IMR-90 (cell line): Measurements from ENCODE around the gene TRIM40. TPM values are rescaled to one million over a fixed set of nuclear protein-coding genes. Genes with fewer than 3 reads are reported as not detected.

Experiments used
- ATAC-seq: fragments of 200-7000 bp; cut with Tn5 transposase; 2 replicates; pipeline ENCODE4 v1.9.1; 2020; ENCODE audit warnings: low read depth, mild to moderate bottlenecking, moderate library complexity
- BruUV-seq: library from RNA; stranded (reverse); fragments of 400-500 nt; replicated peaks from 2 replicates; lab custom pipeline; 2021; lab: Mats Ljungman, UMichigan
- CTCF ChIA-PET: fragments of 300-600 bp; formaldehyde crosslinking; extraction: SDS; loops from one replicate; lab custom pipeline; 2021; ENCODE audit warnings: antibody characterized with exemption; lab: Yijun Ruan, JAX
- POLR2A ChIA-PET: fragments of 300-600 bp; sonication (Branson Sonifier 250); formaldehyde crosslinking; loops from one replicate; lab custom pipeline; 2022; ENCODE audit warnings: antibody characterized with exemption; ENCODE audit not compliant: unreplicated experiment; lab: Charles Lee
- DNase-seq: peaks from one replicate; pipeline ENCODE4 v3.0.0; 2013
- H2AFZ ChIP-seq: replicated peaks from 2 replicates; pipeline ENCODE3; 2013; ENCODE audit warnings: low read length, mild to moderate bottlenecking; ENCODE audit not compliant: poor library complexity
- H2AK5ac ChIP-seq: 2 replicates; pipeline ENCODE4 v1.6.1; 2013; ENCODE audit warnings: low read depth, low read length, inconsistent platforms
- H2AK9ac ChIP-seq: replicated peaks from 2 replicates; pipeline ENCODE3; 2013; ENCODE audit warnings: mild to moderate bottlenecking, low read depth, low read length, moderate library complexity; ENCODE audit not compliant: poor library complexity
- H2BK120ac ChIP-seq: 2 replicates; pipeline ENCODE4 v1.6.1; 2013; ENCODE audit warnings: low read depth, low read length, inconsistent platforms
- H2BK15ac ChIP-seq: 3 replicates; pipeline ENCODE4 v1.6.1; 2013; ENCODE audit warnings: low read depth, low read length, inconsistent platforms
- H2BK20ac ChIP-seq: 2 replicates; pipeline ENCODE4 v1.6.1; 2013; ENCODE audit warnings: low read depth, mild to moderate bottlenecking, inconsistent platforms, low read length, moderate library complexity
- H2BK5ac ChIP-seq: 2 replicates; pipeline ENCODE4 v1.6.1; 2013; ENCODE audit warnings: mild to moderate bottlenecking, low read depth, low read length, inconsistent platforms; ENCODE audit not compliant: poor library complexity, severe bottlenecking
- H3K14ac ChIP-seq: replicated peaks from 2 replicates; pipeline ENCODE4 v1.6.1; 2013; ENCODE audit warnings: low read depth, low read length, inconsistent platforms
- H3K18ac ChIP-seq: 2 replicates; pipeline ENCODE4 v1.6.1; 2013; ENCODE audit warnings: low read depth, low read length, control low read depth
- H3K23ac ChIP-seq: 2 replicates; pipeline ENCODE4 v1.6.1; 2013; ENCODE audit warnings: low read depth, low read length, inconsistent platforms
- H3K27ac ChIP-seq: 2 replicates; pipeline ENCODE4 v1.5.1; 2013; ENCODE audit warnings: mild to moderate bottlenecking, control low read depth, low read length; ENCODE audit not compliant: insufficient read depth
- H3K27me3 ChIP-seq: 2 replicates; pipeline ENCODE4 v1.6.1; 2013; ENCODE audit warnings: low read length; ENCODE audit not compliant: control insufficient read depth, insufficient read depth
- H3K36me3 ChIP-seq: 2 replicates; pipeline ENCODE4 v1.6.1; 2013; ENCODE audit warnings: low read length, mixed read lengths; ENCODE audit not compliant: control insufficient read depth, insufficient read depth
- H3K4ac ChIP-seq: 2 replicates; pipeline ENCODE4 v1.6.1; 2013; ENCODE audit warnings: low read depth, low read length, inconsistent platforms
- H3K4me1 ChIP-seq: 2 replicates; pipeline ENCODE4 v1.6.1; 2013; ENCODE audit warnings: low read length, mixed read lengths; ENCODE audit not compliant: control insufficient read depth, insufficient read depth
- H3K4me2 ChIP-seq: 2 replicates; pipeline ENCODE4 v1.6.1; 2013; ENCODE audit warnings: low read depth, mild to moderate bottlenecking, control low read depth, low read length, moderate library complexity
- H3K4me3 ChIP-seq: 2 replicates; pipeline ENCODE4 v1.5.1; 2013; ENCODE audit warnings: low read depth, mild to moderate bottlenecking, control low read depth, low read length, moderate library complexity; ENCODE audit not compliant: insufficient read depth
- H3K56ac ChIP-seq: 2 replicates; pipeline ENCODE4 v1.6.1; 2013; ENCODE audit warnings: low read length, inconsistent platforms; ENCODE audit not compliant: insufficient read depth; ENCODE audit errors: extremely low read depth
- H3K79me1 ChIP-seq, 2 experiments: 2 replicates each; pipeline ENCODE4 v1.6.1; 2013; ENCODE audit warnings: low read length in 2 of 2, inconsistent platforms in 1 of 2, low read depth in 1 of 2
- H3K9ac ChIP-seq: 2 replicates; pipeline ENCODE4 v1.6.1; 2013; ENCODE audit warnings: low read depth, low read length, control low read depth
- H3K9me1 ChIP-seq: 2 replicates; pipeline ENCODE4 v1.6.1; 2013; ENCODE audit warnings: low read length, inconsistent platforms; ENCODE audit not compliant: insufficient read depth
- H3K9me3 ChIP-seq: 2 replicates; pipeline ENCODE4 v1.6.1; 2013; ENCODE audit warnings: low read length; ENCODE audit not compliant: control insufficient read depth, insufficient read depth
- H4K20me1 ChIP-seq: 2 replicates; pipeline ENCODE4 v1.6.1; 2013; ENCODE audit warnings: low read length, inconsistent platforms; ENCODE audit not compliant: insufficient read depth
- H4K5ac ChIP-seq: 2 replicates; pipeline ENCODE4 v1.6.1; 2013; ENCODE audit warnings: mild to moderate bottlenecking, low read depth, low read length, control low read depth
- H4K8ac ChIP-seq, 2 experiments: 2 replicates each; pipeline ENCODE4 v1.6.1; 2013; ENCODE audit warnings: low read depth in 2 of 2, low read length in 2 of 2, control low read depth in 1 of 2, inconsistent platforms in 1 of 2
- H4K91ac ChIP-seq: 2 replicates; pipeline ENCODE4 v1.6.1; 2013; ENCODE audit warnings: low read depth, low read length, inconsistent platforms; ENCODE audit not compliant: insufficient read depth
- BHLHE40 ChIP-seq: fragments of 150-350 bp; IDR thresholded peaks from 2 replicates; pipeline ENCODE4 v1.6.1; 2016; ENCODE audit warnings: mild to moderate bottlenecking, low read depth, low read length
- CEBPB ChIP-seq: IDR thresholded peaks from 2 replicates; pipeline ENCODE4 v1.6.1; 2012; ENCODE audit warnings: low read depth, low read length, improper control_type of control experiment
- CHD1 ChIP-seq: IDR thresholded peaks from 2 replicates; pipeline ENCODE4 v1.6.1; 2012; ENCODE audit warnings: low read depth, low read length, improper control_type of control experiment
- CTCF ChIP-seq: conservative IDR thresholded peaks from 2 replicates; pipeline ENCODE4 v1.5.1; 2012; ENCODE audit warnings: mild to moderate bottlenecking, low read depth, low read length, improper control_type of control experiment
- ELK1 ChIP-seq: fragments of 150-350 bp; IDR thresholded peaks from 2 replicates; pipeline ENCODE4 v1.6.1; 2016; ENCODE audit warnings: low read depth, mild to moderate bottlenecking, low read length, moderate library complexity, borderline replicate concordance
- FOS ChIP-seq: fragments of 150-350 bp; IDR thresholded peaks from 2 replicates; pipeline ENCODE4 v1.6.1; 2016; ENCODE audit warnings: low read depth, low read length
- MAFK ChIP-seq: IDR thresholded peaks from 2 replicates; pipeline ENCODE4 v1.6.1; 2012; ENCODE audit warnings: low read depth, low read length, improper control_type of control experiment
- MAZ ChIP-seq: IDR thresholded peaks from 2 replicates; pipeline ENCODE4 v1.6.1; 2012; ENCODE audit warnings: low read depth, mild to moderate bottlenecking, low read length, improper control_type of control experiment, moderate library complexity, borderline replicate concordance
- MXI1 ChIP-seq: IDR thresholded peaks from 2 replicates; pipeline ENCODE4 v1.6.1; 2012; ENCODE audit warnings: low read depth, mild to moderate bottlenecking, low read length, moderate library complexity, borderline replicate concordance
- NFE2L2 ChIP-seq: fragments of 150-350 bp; IDR thresholded peaks from 2 replicates; pipeline ENCODE4 v1.6.1; 2016; ENCODE audit warnings: low read depth, mild to moderate bottlenecking, low read length
- POLR2A ChIP-seq: IDR thresholded peaks from 2 replicates; pipeline ENCODE4 v1.6.1; 2012; ENCODE audit warnings: mild to moderate bottlenecking, low read depth, low read length
- RAD21 ChIP-seq: IDR thresholded peaks from 2 replicates; pipeline ENCODE4 v1.6.1; 2012; ENCODE audit warnings: low read length, improper control_type of control experiment
- RCOR1 ChIP-seq: IDR thresholded peaks from 2 replicates; pipeline ENCODE4 v1.6.1; 2012; ENCODE audit warnings: mild to moderate bottlenecking, low read length, improper control_type of control experiment; ENCODE audit not compliant: insufficient replicate concordance
- RFX5 ChIP-seq: IDR thresholded peaks from 2 replicates; pipeline ENCODE4 v1.8.0; 2012; ENCODE audit warnings: low read depth, mild to moderate bottlenecking, low read length, moderate library complexity
- SMC3 ChIP-seq: fragments of 150-350 bp; IDR thresholded peaks from 2 replicates; pipeline ENCODE4 v1.6.1; 2016; ENCODE audit warnings: low read depth, mild to moderate bottlenecking, antibody characterized with exemption, low read length, moderate library complexity
- USF2 ChIP-seq: fragments of 150-350 bp; IDR thresholded peaks from 2 replicates; pipeline ENCODE4 v1.6.1; 2017; ENCODE audit warnings: mild to moderate bottlenecking, antibody characterized with exemption, low read length, low read depth
- WGBS, 2 experiments: methylation state at CpG; one replicate each; pipeline versions ENCODE4 v1.1.5 to v1.1.7; 2013; ENCODE audit warnings: missing lambda C conversion rate in 2 of 2; ENCODE audit not compliant: insufficient read length in 1 of 2; ENCODE audit errors: extremely low coverage in 2 of 2; 5-methylcytosine and 5-hydroxymethylcytosine counted together
- dilution Hi-C: fragments of 300-500 bp; cut with HindIII; formaldehyde crosslinking; loops from one replicate; pipeline ENCODE4 v1.14.3; 2018; ENCODE audit warnings: low sequenced_read_pairs; ENCODE audit not compliant: unreplicated experiment
- in situ Hi-C: fragments of 300-500 bp; cut with MboI; formaldehyde crosslinking; loops from 3 replicates; pipeline ENCODE4 v1.14.3; 2019; ENCODE audit warnings: low sequenced_read_pairs, inconsistent platforms, mixed read lengths
- intact Hi-C: fragments of 100-400 bp; cut with micrococcal nuclease; formaldehyde crosslinking; loops from 2 replicates; pipeline ENCODE4 v1.10.0; 2022
- polyA plus RNA-seq, 3 experiments: library from polyadenylated mRNA; depleted of rRNA; stranded (reverse); fragments of >200 nt; gene quantifications; 2 replicates each; pipeline ENCODE4 v1.2.3, GENCODE V29; 2012; ENCODE audit warnings: low replicate concordance in 1 of 3
- total RNA-seq: library from RNA; depleted of rRNA; stranded (reverse); fragments of >200 nt; gene quantifications from 2 replicates; pipeline ENCODE4 v1.2.3, GENCODE V29; 2012

Gene TRIM40
- total and polyA plus RNA-seq, 2 of the 4 experiments (the other 2 are of a cell fraction), result not detected

GRCh38 chr6:30163918-30164654, 28.1 kb downstream of the TRIM40 start:
- intact Hi-C loops (no loop called here), in situ Hi-C loops (no loop called here), dilution Hi-C loops (no loop called here)
- no peak overlapping the region for H3K23ac ChIP-seq
- no peak overlapping the region for H2BK5ac ChIP-seq
- BruUV-seq, result no TSS peak
- H3K9me1 ChIP-seq, result no peaks in the 10 kb centered on the region
- no peaks in the 10 kb centered on the region for H3K79me1 ChIP-seq
- H2AK9ac ChIP-seq, result no peak overlapping the region
- H3K4me3 ChIP-seq, result no peak overlapping the region
- H3K4ac ChIP-seq, result no peak overlapping the region
- H3K27me3 ChIP-seq, result peaks cover 39% of the 10 kb centered on the region
- ChIA-PET CTCF (no interaction called here), POLR2A (no interaction called here)
- no peak overlapping the region for H4K91ac ChIP-seq
- no peak overlapping the region for H3K4me2 ChIP-seq
- ATAC-seq, result no peak
- no peak overlapping the region for H2AK5ac ChIP-seq
- H3K4me1 ChIP-seq, result no peaks in the 10 kb centered on the region
- no peak overlapping the region for H4K5ac ChIP-seq
- TF ChIP-seq MXI1 (no peak), RAD21 (no peak), NFE2L2 (no peak), ELK1 (no peak), FOS (no peak), SMC3 (no peak), RFX5 (no peak), USF2 (no peak), CHD1 (no peak), MAFK (no peak), BHLHE40 (no peak), CEBPB (no peak), RCOR1 (no peak), POLR2A (no peak), MAZ (no peak), CTCF (no peak)
- no peak overlapping the region for H3K18ac ChIP-seq
- no peaks in the 10 kb centered on the region for H3K36me3 ChIP-seq
- no peaks in the 10 kb centered on the region for H4K20me1 ChIP-seq
- H3K9me3 ChIP-seq, result no peaks in the 10 kb centered on the region
- DNase-seq, result no peak
- H2BK120ac ChIP-seq, result no peak overlapping the region
- H2AFZ ChIP-seq, result no peak overlapping the region
- no peak overlapping the region for H2BK15ac ChIP-seq
- H3K14ac ChIP-seq, result no peak overlapping the region
- no peak overlapping the region for H3K9ac ChIP-seq
- H2BK20ac ChIP-seq, result no peak overlapping the region
- H3K56ac ChIP-seq, result no peak overlapping the region
- H4K8ac ChIP-seq, result no peak overlapping the region
- no peak overlapping the region for H3K27ac ChIP-seq
- WGBS, 2 experiments, result no CpG with 5 or more reads among the region's 16 CpGs
